Measurements from ENCODE around the gene EFCAB6.

The EFCAB6 gene

DNA sequence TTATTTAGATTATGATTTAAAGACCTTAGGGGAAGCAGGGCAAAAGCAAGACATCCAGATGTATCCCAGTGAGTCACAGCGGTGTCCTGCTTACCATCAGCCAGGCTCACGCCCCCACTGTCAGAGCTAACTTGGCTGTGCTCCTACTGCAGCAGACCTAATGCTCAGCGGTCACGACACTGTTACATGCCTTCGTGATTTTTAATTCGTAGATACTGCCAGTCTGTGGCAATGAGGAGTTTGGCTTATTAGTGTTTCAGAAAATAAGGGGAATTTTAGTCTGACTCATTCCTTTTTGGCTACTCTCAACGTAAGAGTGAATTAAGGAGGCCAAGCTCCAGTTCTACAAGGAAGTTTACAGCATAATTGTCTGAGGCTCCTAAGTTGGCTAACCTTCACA lies 22.7 kb downstream of the EFCAB6 start:
- no peaks in the 10 kb centered on the region for H3K36me3 Mint-ChIP-seq (ENCODE audit: low read depth)
- intact Hi-C loops (cut with micrococcal nuclease): no loop called here
- peaks cover 8% of the 10 kb centered on the region for H3K27me3 Mint-ChIP-seq
- no peaks in the 10 kb centered on the region for H3K4me1 Mint-ChIP-seq (ENCODE audit: low read depth)
- H3K9me3 Mint-ChIP-seq: no peaks in the 10 kb centered on the region
- no peak overlapping the region for H3K27ac Mint-ChIP-seq
- no peak overlapping the region for H3K4me3 Mint-ChIP-seq

DNA sequence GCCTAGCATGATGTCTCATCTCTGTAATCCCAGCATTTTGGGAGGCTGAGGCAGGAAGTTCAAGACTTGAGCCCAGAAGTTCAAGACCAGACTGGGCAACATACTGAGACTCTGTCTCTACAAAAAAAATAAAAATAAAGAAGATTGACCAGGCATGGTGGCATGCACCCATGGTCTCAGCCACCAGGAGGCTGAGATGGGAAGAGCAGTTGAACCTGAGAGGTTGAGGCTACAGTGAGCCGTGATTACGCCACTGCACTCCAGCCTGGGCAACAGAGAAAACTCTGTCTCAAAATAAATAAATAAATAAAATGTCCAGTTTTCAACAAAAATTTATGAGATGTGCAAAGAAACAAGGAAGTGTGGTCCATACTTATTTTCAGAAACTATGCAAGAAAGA lies 28.3 kb downstream of the EFCAB6 start:
- peaks cover 7% of the 10 kb centered on the region for H3K27me3 Mint-ChIP-seq
- intact Hi-C loops (cut with micrococcal nuclease): no loop called here
- no peak overlapping the region for H3K4me3 Mint-ChIP-seq
- no peaks in the 10 kb centered on the region for H3K9me3 Mint-ChIP-seq
- H3K36me3 Mint-ChIP-seq (ENCODE audit: low read depth): no peaks in the 10 kb centered on the region
- no peak overlapping the region for H3K27ac Mint-ChIP-seq
- no peaks in the 10 kb centered on the region for H3K4me1 Mint-ChIP-seq (ENCODE audit: low read depth)

DNA sequence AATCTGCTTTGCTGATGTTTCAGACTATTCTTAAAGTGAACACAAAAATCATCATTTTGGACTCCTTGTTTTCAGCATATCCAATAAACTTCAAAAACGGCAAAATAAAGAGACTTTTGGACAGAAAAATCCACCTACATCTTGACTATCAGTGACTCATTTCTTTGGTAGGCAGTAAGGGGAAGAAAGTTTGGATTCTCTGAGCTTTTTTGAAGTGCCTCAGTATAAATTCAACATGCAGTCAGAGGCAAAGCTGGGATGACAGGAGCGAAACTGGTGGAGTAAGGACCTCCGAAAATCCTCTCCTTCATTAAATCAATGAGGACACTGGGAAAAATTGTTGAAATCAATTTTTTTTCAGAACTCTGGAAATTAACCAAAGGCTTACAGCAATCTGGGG lies 29.7 kb downstream of the EFCAB6 start:
- intact Hi-C loops (cut with micrococcal nuclease): no loop called here
- no peaks in the 10 kb centered on the region for H3K9me3 Mint-ChIP-seq
- no peak overlapping the region for H3K27ac Mint-ChIP-seq
- peaks cover 3% of the 10 kb centered on the region for H3K4me1 Mint-ChIP-seq (ENCODE audit: low read depth)
- no peak overlapping the region for H3K4me3 Mint-ChIP-seq
- no peaks in the 10 kb centered on the region for H3K36me3 Mint-ChIP-seq (ENCODE audit: low read depth)
- peaks cover 7% of the 10 kb centered on the region for H3K27me3 Mint-ChIP-seq

DNA sequence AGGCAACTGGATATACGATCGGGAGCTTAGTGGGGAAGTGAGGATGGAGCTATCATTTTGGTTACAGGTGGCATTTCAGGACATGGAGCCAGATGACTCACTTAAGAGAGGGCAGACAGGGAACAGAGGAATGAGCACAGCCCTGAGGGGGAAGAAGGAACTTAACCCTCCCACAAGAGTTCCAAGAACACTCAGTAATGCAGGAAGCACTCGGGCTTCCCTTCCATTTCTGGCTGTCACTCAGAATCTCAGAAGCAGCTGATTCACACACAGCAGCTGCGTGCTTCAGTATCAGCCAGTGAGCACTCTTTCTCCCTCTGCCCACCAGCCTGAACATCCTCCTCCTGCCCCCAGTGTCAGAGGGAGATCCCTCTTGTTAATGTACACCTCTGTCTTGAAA lies 34.8 kb downstream of the EFCAB6 start:
- peaks cover 5% of the 10 kb centered on the region for H3K27me3 Mint-ChIP-seq
- no peak overlapping the region for H3K4me3 Mint-ChIP-seq
- H3K9me3 Mint-ChIP-seq: no peaks in the 10 kb centered on the region
- H3K36me3 Mint-ChIP-seq (ENCODE audit: low read depth): no peaks in the 10 kb centered on the region
- peaks cover 12% of the 10 kb centered on the region for H3K4me1 Mint-ChIP-seq (ENCODE audit: low read depth)
- intact Hi-C loops (cut with micrococcal nuclease): no loop called here
- H3K27ac Mint-ChIP-seq: no peak overlapping the region

DNA sequence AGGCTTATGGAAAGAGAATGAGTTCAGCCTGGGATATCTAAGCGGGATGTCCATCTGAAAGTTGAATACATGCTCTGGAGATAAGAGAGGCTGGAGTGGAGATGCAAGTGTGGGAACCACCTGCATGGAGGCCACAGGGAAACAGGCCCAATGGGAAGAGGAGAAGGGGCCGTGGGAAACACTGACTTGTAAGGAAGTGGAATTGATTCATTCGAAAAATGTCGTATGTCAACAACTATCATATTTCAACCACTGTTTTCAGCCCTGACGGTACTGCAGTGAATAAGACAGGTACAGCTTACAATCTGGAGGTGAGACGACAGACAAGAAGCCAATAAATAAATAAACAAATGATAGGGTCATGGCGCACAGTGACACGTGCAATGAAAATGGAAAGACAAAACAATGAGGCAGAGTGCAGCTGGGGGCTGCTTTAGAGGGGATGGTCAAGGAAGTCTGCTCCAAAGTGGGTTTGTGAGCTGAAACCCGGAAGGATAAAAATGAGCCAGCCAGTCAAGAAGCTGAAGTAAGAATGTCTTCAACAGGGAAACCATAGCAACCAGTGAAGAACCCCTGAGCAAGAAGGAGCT lies 35.9 kb downstream of the EFCAB6 start:
- Mint-ChIP-seq H3K36me3 (ENCODE audit: low read depth) (no peaks in the 10 kb centered on the region), H3K27ac (no peak overlapping the region), H3K4me3 (no peak overlapping the region), H3K4me1 (ENCODE audit: low read depth) (peaks cover 12% of the 10 kb centered on the region), H3K27me3 (peaks cover 5% of the 10 kb centered on the region), H3K9me3 (no peaks in the 10 kb centered on the region)
- intact Hi-C loops (cut with micrococcal nuclease): no loop called here

DNA sequence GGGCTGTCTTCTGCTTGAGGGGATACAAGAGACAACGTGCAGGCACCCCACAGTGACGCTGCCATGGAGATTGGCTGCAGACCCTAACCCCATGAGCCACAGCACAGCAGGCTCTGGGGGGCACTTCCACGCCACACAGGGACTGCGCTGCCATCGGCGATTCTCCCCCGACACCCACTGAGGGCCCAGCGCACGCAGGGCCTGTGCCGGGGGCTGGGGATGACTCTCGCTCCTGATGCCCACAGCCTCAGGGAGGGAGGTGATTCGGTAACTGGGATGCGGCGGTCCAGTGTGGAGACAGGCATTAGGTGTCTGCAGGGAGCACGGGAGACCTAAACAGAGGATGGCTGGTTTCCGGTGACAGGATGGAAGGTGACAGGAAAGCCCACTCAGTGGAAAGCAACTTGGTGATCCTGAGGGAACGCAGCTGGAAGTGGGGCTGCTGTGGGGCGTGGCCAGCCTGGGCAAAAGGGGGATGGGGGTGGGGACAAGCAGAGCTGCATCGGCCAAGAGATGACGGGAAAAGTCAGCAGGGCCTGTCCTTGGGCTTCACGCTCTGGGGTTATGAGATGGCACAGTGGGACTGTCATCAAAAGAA lies 37.7 kb downstream of the EFCAB6 start:
- Mint-ChIP-seq H3K9me3 (no peaks in the 10 kb centered on the region), H3K36me3 (ENCODE audit: low read depth) (no peaks in the 10 kb centered on the region), H3K27me3 (peaks cover 5% of the 10 kb centered on the region), H3K4me1 (ENCODE audit: low read depth) (peaks cover 12% of the 10 kb centered on the region), H3K27ac (no peak overlapping the region), H3K4me3 (no peak overlapping the region)
- intact Hi-C loops (cut with micrococcal nuclease): no loop called here

DNA sequence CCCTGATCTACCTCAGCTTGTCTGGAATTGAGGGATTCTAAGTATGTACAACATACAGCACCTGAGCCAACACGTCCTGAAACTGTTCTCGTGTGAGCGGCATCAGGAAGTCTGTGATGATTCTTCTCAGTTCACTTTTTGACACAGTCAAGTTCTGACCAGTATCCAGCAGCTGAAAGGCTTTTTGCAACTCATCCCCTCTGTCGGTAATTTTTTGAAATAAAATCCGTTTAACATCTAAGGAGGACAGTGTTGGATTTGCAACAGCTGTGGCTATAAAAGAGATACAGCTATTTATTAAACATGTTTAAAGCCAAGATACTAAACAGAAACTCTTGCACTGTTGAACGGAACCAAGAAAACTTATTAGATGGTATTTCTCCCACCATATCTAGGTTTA lies 39.3 kb downstream of the EFCAB6 start:
- no peaks in the 10 kb centered on the region for H3K9me3 Mint-ChIP-seq
- H3K4me3 Mint-ChIP-seq: no peak overlapping the region
- intact Hi-C loops (cut with micrococcal nuclease): no loop called here
- peaks cover 5% of the 10 kb centered on the region for H3K27me3 Mint-ChIP-seq
- no peaks in the 10 kb centered on the region for H3K36me3 Mint-ChIP-seq (ENCODE audit: low read depth)
- H3K4me1 Mint-ChIP-seq (ENCODE audit: low read depth): peaks cover 12% of the 10 kb centered on the region
- H3K27ac Mint-ChIP-seq: no peak overlapping the region

DNA sequence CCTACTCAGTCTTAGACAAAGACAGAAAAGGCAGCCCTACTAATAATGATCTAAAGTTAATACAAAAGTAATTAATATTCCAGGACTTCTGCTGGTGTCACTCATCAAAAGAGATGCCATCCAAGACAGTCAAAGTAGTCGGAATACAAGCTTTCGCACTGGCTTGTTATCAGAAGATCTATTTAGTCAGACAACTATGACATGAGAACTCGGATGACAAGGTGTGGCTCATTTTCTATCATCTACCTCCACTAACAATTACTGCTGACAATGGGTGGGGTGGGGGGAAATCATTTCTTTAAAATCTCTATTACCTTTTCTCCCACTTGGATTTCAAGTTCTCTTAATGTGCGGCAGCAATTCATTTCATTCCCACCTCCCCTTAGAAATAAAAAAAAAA lies 56.7 kb downstream of the EFCAB6 start:
- H3K4me3 Mint-ChIP-seq: no peak overlapping the region
- no peaks in the 10 kb centered on the region for H3K9me3 Mint-ChIP-seq
- H3K4me1 Mint-ChIP-seq (ENCODE audit: low read depth): no peaks in the 10 kb centered on the region
- H3K27me3 Mint-ChIP-seq: peaks cover 8% of the 10 kb centered on the region
- intact Hi-C loops (cut with micrococcal nuclease): no loop called here
- no peak overlapping the region for H3K27ac Mint-ChIP-seq
- no peaks in the 10 kb centered on the region for H3K36me3 Mint-ChIP-seq (ENCODE audit: low read depth)

DNA sequence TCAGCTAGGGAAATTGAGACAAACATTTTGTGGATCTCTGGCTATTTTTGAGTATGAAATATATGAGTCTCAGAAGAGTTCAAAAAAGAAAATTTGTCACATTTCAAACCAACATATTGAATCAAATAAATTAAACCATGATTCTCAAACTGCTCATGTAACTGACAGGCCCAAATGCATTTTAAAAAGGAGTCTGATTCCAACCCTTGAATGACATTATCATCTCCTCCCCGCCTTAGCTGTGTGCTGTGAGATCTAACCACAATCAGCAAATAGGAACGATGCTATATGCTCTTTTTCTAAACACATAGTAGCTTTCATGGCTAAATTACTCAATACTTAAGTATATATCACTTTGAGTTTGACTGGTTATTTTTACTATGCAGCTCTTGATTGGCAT lies 57.1 kb downstream of the EFCAB6 start:
- intact Hi-C loops (cut with micrococcal nuclease): no loop called here
- Mint-ChIP-seq H3K27ac (no peak overlapping the region), H3K4me3 (no peak overlapping the region)

DNA sequence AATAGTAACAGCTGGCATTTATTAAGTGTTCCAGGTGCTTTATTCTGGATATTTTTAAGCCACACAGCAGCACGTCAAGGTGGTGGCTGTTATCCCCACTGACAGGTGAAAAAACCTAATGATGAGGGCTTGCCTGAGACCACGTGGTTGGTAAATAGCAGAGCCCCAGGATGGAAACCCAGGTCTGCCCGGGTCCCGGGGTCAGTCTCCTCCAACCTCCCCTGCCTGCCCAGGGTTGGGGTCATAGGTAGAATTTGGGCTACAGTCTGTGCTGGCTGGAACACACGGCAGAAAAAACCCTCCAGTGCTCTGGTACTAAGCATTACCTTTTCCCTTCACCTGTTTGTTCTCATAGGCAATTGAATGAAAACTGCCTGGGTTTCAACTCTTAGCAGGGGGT lies 57.9 kb downstream of the EFCAB6 start:
- intact Hi-C loops (cut with micrococcal nuclease): no loop called here
- Mint-ChIP-seq H3K36me3 (ENCODE audit: low read depth) (no peaks in the 10 kb centered on the region), H3K27ac (no peak overlapping the region)

More for the DNA sequence above, 57.1 kb downstream of the EFCAB6 start:
- H3K4me1 Mint-ChIP-seq (ENCODE audit: low read depth): no peaks in the 10 kb centered on the region
- H3K27me3 Mint-ChIP-seq: peaks cover 8% of the 10 kb centered on the region
- no peaks in the 10 kb centered on the region for H3K36me3 Mint-ChIP-seq (ENCODE audit: low read depth)
- H3K9me3 Mint-ChIP-seq: no peaks in the 10 kb centered on the region

DNA sequence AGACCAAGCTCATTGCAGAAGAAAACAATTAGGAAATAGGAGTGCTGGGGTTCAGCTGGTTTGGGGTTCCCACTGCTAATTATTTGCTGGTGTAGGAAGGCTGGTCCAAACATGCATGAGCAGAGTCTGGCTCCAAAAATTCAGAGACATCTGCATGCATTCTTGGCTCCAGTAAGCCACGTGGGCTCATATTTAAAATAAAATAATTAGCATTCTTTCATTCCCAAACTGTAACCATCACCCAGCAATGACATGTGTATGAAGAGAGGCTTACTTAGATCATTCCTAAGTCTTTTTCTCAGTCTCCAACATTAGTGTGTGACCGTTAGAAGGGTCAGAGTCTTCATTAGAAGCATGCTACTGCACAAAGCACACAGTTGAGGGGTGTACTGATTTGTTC lies 58.4 kb downstream of the EFCAB6 start:
- Mint-ChIP-seq H3K36me3 (ENCODE audit: low read depth) (no peaks in the 10 kb centered on the region), H3K4me1 (ENCODE audit: low read depth) (no peaks in the 10 kb centered on the region), H3K27me3 (peaks cover 12% of the 10 kb centered on the region), H3K27ac (no peak overlapping the region), H3K4me3 (no peak overlapping the region), H3K9me3 (no peaks in the 10 kb centered on the region)
- intact Hi-C loops (cut with micrococcal nuclease): no loop called here

More for the DNA sequence above, 57.9 kb downstream of the EFCAB6 start:
- no peaks in the 10 kb centered on the region for H3K4me1 Mint-ChIP-seq (ENCODE audit: low read depth)
- peaks cover 12% of the 10 kb centered on the region for H3K27me3 Mint-ChIP-seq
- H3K9me3 Mint-ChIP-seq: no peaks in the 10 kb centered on the region
- H3K4me3 Mint-ChIP-seq: no peak overlapping the region

DNA sequence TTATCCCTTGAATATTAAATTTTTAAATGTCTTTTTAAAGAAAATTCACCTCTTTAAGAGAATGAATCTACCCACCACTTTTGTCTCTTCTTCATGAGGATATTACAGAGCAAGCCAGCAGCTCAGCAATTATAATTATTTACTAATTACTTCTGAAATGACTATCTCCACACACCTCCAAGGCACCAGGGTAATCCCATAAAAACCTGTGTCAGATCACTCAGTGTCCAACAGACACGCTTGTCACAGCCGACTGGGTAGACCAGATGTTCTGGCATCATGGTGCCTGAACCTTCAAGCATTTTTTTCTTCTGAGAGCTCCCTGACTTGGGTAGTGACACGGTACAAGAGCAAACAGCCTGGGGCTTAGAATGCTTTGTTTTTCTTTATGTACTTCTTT lies 61.4 kb downstream of the EFCAB6 start:
- H3K4me1 Mint-ChIP-seq (ENCODE audit: low read depth): no peaks in the 10 kb centered on the region
- H3K9me3 Mint-ChIP-seq: no peaks in the 10 kb centered on the region
- no peaks in the 10 kb centered on the region for H3K36me3 Mint-ChIP-seq (ENCODE audit: low read depth)
- intact Hi-C loops (cut with micrococcal nuclease): no loop called here
- H3K27ac Mint-ChIP-seq: no peak overlapping the region
- H3K27me3 Mint-ChIP-seq: peaks cover 9% of the 10 kb centered on the region
- no peak overlapping the region for H3K4me3 Mint-ChIP-seq

DNA sequence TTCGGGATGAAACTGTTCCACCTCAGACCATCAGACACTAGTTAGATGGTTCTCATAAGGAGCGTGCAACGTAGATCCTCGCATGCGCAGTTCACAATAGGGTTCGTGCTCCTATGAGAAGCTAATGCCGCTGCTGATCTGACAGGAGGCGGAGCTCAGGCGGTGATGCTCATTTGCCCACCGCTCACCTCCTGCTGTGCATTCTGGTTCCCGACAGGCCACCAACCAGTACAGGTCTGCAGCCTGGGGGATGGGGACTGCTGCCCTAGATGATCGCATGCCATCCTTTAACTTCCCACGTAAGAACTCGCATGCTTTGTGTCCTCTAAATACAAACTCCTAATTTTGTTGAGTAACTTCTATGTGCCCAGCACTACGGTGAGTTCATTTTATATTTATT lies 62.6 kb downstream of the EFCAB6 start:
- H3K4me3 Mint-ChIP-seq: no peak overlapping the region
- H3K4me1 Mint-ChIP-seq (ENCODE audit: low read depth): no peaks in the 10 kb centered on the region
- H3K27ac Mint-ChIP-seq: no peak overlapping the region
- intact Hi-C loops (cut with micrococcal nuclease): no loop called here
- H3K36me3 Mint-ChIP-seq (ENCODE audit: low read depth): no peaks in the 10 kb centered on the region
- H3K9me3 Mint-ChIP-seq: no peaks in the 10 kb centered on the region
- H3K27me3 Mint-ChIP-seq: peaks cover 9% of the 10 kb centered on the region

DNA sequence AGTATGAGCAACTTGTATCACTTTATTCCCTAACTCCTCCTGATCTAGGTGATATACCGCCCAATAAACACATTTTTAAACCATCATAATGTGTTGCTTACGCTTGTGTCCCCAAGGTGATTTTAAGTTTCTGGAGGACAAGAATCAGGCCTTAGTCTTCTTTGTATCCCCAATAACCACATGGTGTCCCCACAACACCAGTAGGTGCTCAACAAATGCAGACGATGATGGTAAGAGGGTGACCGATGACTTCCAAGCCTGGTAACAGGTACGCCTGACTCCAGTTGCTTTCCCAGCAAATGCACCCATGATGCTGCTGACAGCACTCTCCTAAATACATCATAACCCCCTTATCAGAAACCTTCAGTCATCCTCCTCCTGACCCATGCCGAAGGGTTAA lies 64.2 kb downstream of the EFCAB6 start:
- no peaks in the 10 kb centered on the region for H3K9me3 Mint-ChIP-seq

DNA sequence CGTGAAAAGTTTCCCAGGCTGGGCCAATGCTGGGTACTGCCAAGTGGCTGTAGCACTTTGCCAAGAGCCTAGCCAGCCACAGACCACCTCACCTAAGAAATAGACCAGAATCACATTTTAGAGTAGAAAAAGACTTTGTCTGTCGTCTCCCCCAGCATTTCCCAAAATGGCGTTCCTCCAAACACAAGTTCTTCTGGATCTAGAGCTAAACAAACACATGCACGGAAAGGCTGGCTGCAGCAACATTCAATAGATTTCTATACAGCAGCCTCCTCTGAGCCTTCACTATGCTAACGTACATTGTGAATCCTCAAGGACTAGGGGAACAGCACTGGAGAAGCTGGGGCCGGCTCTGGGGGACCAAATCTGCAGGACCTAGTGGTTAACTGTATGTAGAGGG lies 65.0 kb downstream of the EFCAB6 start:
- H3K4me1 Mint-ChIP-seq (ENCODE audit: low read depth): no peaks in the 10 kb centered on the region
- H3K4me3 Mint-ChIP-seq: no peak overlapping the region
- H3K36me3 Mint-ChIP-seq (ENCODE audit: low read depth): no peaks in the 10 kb centered on the region
- intact Hi-C loops (cut with micrococcal nuclease): no loop called here
- no peaks in the 10 kb centered on the region for H3K9me3 Mint-ChIP-seq
- no peak overlapping the region for H3K27ac Mint-ChIP-seq
- H3K27me3 Mint-ChIP-seq: peaks cover 7% of the 10 kb centered on the region

More for the DNA sequence above, 64.2 kb downstream of the EFCAB6 start:
- Mint-ChIP-seq H3K4me3 (no peak overlapping the region), H3K27me3 (peaks cover 9% of the 10 kb centered on the region), H3K4me1 (ENCODE audit: low read depth) (no peaks in the 10 kb centered on the region), H3K27ac (no peak overlapping the region), H3K36me3 (ENCODE audit: low read depth) (no peaks in the 10 kb centered on the region)
- intact Hi-C loops (cut with micrococcal nuclease): no loop called here
